Measurements from ENCODE around the gene FMNL2. TPM values are rescaled to one million over a fixed set of nuclear protein-coding genes. Genes with fewer than 3 reads are reported as not detected.

Gene FMNL2
- total RNA-seq, 4 donors from 2014 or later = 37.7 to 60.9 (median 52.1) TPM

DNA sequence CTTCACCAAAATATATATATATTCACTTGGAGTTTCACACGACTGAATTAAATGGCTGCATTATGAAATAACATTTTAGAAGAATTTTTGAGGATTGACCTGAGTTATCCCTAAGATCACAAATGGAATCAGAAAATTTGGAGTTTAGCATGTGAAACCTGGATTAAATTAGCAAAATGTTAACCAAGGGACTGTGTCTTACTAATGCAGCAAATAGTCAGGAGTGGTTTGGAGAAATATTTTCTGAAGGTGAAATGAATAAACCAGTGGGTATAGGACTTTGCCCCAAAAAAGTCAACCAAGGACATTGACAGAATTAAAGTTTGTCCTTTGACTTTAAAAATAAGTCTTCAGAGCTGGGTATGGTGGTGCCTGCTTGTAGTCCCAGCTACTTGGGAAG, 271.1 kb downstream of the FMNL2 start:
- WGBS, 2 donors = 93 to 97% methylated on average over 1 of the region's 1 CpG
- H3K27me3 ChIP-seq = no peaks in the 10 kb centered on the region
- H3K9me3 ChIP-seq = no peaks in the 10 kb centered on the region
- no peak overlapping the region for H3K4me3 ChIP-seq (replicated peaks in 1 of 3)
- TF ChIP-seq, protein P1, sequence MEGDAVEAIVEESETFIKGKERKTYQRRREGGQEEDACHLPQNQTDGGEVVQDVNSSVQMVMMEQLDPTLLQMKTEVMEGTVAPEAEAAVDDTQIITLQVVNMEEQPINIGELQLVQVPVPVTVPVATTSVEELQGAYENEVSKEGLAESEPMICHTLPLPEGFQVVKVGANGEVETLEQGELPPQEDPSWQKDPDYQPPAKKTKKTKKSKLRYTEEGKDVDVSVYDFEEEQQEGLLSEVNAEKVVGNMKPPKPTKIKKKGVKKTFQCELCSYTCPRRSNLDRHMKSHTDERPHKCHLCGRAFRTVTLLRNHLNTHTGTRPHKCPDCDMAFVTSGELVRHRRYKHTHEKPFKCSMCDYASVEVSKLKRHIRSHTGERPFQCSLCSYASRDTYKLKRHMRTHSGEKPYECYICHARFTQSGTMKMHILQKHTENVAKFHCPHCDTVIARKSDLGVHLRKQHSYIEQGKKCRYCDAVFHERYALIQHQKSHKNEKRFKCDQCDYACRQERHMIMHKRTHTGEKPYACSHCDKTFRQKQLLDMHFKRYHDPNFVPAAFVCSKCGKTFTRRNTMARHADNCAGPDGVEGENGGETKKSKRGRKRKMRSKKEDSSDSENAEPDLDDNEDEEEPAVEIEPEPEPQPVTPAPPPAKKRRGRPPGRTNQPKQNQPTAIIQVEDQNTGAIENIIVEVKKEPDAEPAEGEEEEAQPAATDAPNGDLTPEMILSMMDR (IDR thresholded peaks at IDR 0.05) = no peak
- no peak for TF ChIP-seq POLR2A (IDR thresholded peaks at IDR 0.05)
- intact Hi-C loops (cut with DNase I) = no loop called here
- H3K27ac ChIP-seq = no peak overlapping the region
- no peaks in the 10 kb centered on the region for H3K4me1 ChIP-seq
- no peak for DNase-seq
- no peaks in the 10 kb centered on the region for H3K36me3 ChIP-seq

DNA sequence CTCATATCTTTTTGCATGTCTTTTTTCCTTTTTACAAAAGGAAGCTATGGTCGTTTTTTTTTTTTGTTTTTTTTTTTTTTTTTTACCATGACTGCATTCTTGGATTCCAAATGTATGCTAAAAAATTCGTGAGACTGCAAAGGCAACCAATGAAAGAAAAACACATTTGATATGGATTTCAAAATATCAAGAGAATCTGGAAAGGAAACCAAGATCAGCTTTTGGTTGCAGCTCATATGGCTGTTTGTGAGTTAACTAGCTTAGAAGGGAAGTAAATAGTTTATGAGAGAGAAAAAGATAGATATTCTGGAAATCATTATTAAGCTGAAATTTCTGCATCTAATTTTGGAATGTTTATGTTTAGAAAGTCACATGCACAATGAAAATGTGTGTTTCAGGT, 272.0 kb downstream of the FMNL2 start:
- 53 to 65% methylated on average over 2 of the region's 2 CpGs for WGBS, 2 donors
- no peak overlapping the region for H3K4me3 ChIP-seq (replicated peaks in 1 of 3)

DNA sequence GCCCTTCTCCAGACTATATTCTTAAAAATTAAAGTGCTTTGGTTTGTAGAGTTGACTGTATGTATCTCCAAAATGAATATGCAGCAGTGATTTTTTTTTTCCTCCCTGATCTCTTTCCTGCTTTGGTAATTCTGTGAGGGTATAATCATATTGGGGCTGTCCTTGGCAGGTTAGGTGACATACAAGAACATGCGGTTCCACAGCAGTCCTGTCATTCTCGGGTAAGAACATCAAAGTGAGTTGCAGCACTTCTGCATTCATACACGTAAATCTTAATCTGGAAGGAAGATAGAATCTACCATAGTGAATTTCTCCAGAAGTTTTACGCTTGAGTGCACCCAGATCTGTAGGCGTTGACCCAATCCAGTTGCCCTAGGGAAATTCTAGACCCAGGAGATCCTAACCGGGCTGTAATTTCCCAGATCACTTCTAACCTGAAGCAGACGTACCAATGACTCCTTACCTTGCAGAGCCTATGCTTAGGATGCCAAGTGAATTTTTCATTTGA, 272.9 kb downstream of the FMNL2 start:
- H3K27me3 ChIP-seq = no peaks in the 10 kb centered on the region
- TF ChIP-seq, protein P1 (IDR thresholded peaks at IDR 0.05) = no peak
- no peak for TF ChIP-seq POLR2A (IDR thresholded peaks at IDR 0.05)
- no peaks in the 10 kb centered on the region for H3K36me3 ChIP-seq
- WGBS, 2 donors = 91 to 94% methylated on average over 7 of the region's 7 CpGs
- DNase-seq = no peak
- no peaks in the 10 kb centered on the region for H3K9me3 ChIP-seq
- H3K4me3 ChIP-seq (replicated peaks in 1 of 3) = no peak overlapping the region
- no peak overlapping the region for H3K27ac ChIP-seq
- intact Hi-C loops (cut with DNase I) = no loop called here
- H3K4me1 ChIP-seq = peaks cover 0 to 8% of the 10 kb centered on the region in 2 donors

More for the DNA sequence above, 272.0 kb downstream of the FMNL2 start:
- no peaks in the 10 kb centered on the region for H3K9me3 ChIP-seq
- no peaks in the 10 kb centered on the region for H3K36me3 ChIP-seq
- no peak for TF ChIP-seq POLR2A (IDR thresholded peaks at IDR 0.05)
- TF ChIP-seq, protein P1 (IDR thresholded peaks at IDR 0.05) = no peak
- DNase-seq = no peak
- no peaks in the 10 kb centered on the region for H3K4me1 ChIP-seq
- no peak overlapping the region for H3K27ac ChIP-seq
- H3K27me3 ChIP-seq = no peaks in the 10 kb centered on the region
- intact Hi-C loops (cut with DNase I) = no loop called here

DNA sequence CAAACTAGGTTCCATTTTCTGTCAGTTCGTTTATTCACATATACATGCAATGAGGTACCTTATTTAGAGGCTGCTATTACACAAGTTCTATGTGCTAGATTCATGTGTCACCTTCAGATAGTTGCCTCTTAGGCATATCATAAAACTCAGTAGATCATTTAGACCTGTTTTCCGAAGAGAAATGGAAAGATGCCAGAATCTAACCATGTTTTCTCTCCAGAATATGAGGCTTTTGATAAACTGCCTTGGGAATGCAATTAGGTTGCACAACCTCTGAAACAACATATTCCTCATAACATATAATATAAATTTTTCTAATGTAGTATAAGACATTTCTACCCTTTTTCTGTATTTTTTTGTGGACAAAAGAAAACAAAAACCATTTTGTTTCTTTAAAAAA, 274.2 kb downstream of the FMNL2 start:
- H3K4me3 ChIP-seq (replicated peaks in 1 of 3) = no peak overlapping the region
- intact Hi-C loops (cut with DNase I) = no loop called here
- TF ChIP-seq, protein P1 (IDR thresholded peaks at IDR 0.05) = no peak
- TF ChIP-seq POLR2A (IDR thresholded peaks at IDR 0.05) = no peak
- H3K27me3 ChIP-seq = no peaks in the 10 kb centered on the region
- DNase-seq = no peak
- WGBS, 2 donors = 87 to 89% methylated on average over 2 of the region's 2 CpGs
- peaks cover 0 to 8% of the 10 kb centered on the region in 2 donors for H3K4me1 ChIP-seq
- H3K36me3 ChIP-seq = no peaks in the 10 kb centered on the region
- H3K27ac ChIP-seq = no peak overlapping the region
- no peaks in the 10 kb centered on the region for H3K9me3 ChIP-seq

DNA sequence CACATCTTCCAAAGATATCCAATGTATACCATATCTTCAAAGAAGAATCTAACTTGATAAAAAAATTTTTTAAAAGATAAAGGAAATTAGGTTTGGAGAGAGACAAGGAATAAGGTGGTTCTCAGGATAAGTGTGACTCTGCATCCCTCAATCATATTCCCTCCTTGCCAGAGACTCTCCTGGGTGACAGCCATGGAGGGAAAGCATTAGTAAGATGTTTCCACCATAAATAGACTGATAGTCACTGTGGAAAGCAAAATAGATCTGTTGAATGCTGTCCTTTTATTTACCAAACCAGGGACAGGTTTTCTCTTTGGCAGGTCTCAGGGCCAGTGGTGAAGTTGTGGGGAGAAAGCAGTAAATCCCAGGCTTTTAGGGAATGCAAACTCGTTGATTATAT, 274.7 kb downstream of the FMNL2 start:
- Histone ChIP-seq H3K36me3 (no peaks in the 10 kb centered on the region), H3K4me1 (peaks cover 0 to 8% of the 10 kb centered on the region in 2 donors), H3K27ac (no peak overlapping the region), H3K9me3 (no peaks in the 10 kb centered on the region), H3K4me3 (replicated peaks in 1 of 3) (no peak overlapping the region), H3K27me3 (no peaks in the 10 kb centered on the region)
- 38 to 94% methylated on average over 1 of the region's 1 CpG for WGBS, 2 donors
- TF ChIP-seq POLR2A (IDR thresholded peaks at IDR 0.05) = no peak
- TF ChIP-seq, protein P1 (IDR thresholded peaks at IDR 0.05) = no peak
- intact Hi-C loops (cut with DNase I) = no loop called here
- DNase-seq = no peak

Data from thyroid gland (tissue), 4 donors.